ENCODE data around the gene MAP3K12. TPM values are rescaled to one million over a fixed set of nuclear protein-coding genes. Genes with fewer than 3 reads are reported as not detected.
A peak's percentile ranks its signal among the peaks of the same experiment; 100 is the strongest.

The MAP3K12 gene
- total RNA-seq, 2 donors from 2014 or later = 27.9 to 36.8 TPM

GRCh38 chr12:53495903-53496751 lies 3.1 kb downstream of the MAP3K12 start:
- no peaks in the 10 kb centered on the region for H3K9me3 ChIP-seq
- no peak for TF ChIP-seq CTCF (IDR thresholded peaks at IDR 0.05)
- no peak for ATAC-seq (ENCODE audit: insufficient number of reproducible peaks, low FRiP score, low read depth)
- H3K4me1 ChIP-seq (ENCODE audit: control insufficient read depth in 1 of 2, low read depth in 2 of 2) = peaks cover 13 to 37% of the 10 kb centered on the region in 2 donors
- no peak overlapping the region for H3K4me3 ChIP-seq
- H3K27ac ChIP-seq = no peak overlapping the region
- H3K27me3 ChIP-seq (replicated peaks; ENCODE audit: insufficient read depth) = no peaks in the 10 kb centered on the region
- no peak for DNase-seq (ENCODE audit: low spot score)
- H3K36me3 ChIP-seq = no peaks in the 10 kb centered on the region

- Histone ChIP-seq H3K36me3 (no peaks in the 10 kb centered on the region), H3K9me3 (no peaks in the 10 kb centered on the region), H3K27ac (peak overlapping the region; percentile 83 to 90), H3K27me3 (replicated peaks; ENCODE audit: insufficient read depth) (no peaks in the 10 kb centered on the region), H3K4me1 (ENCODE audit: control insufficient read depth in 1 of 2, low read depth in 2 of 2) (peaks cover 13 to 34% of the 10 kb centered on the region in 2 donors), H3K4me3 (peak overlapping the region; percentile 83)
- ATAC-seq (ENCODE audit: insufficient number of reproducible peaks, low FRiP score, low read depth) (no peak), DNase-seq (ENCODE audit: low spot score) (no peak)
- TF ChIP-seq CTCF (IDR thresholded peaks at IDR 0.05) = no peak
These were observed 5.5 kb downstream of the MAP3K12 start for GRCh38 chr12:53493610-53494391.

GRCh38 chr12:53492830-53493609 lies 6.2 kb downstream of the MAP3K12 start:
- Histone ChIP-seq H3K36me3 (no peaks in the 10 kb centered on the region), H3K9me3 (no peaks in the 10 kb centered on the region), H3K27ac (peak overlapping the region; percentile 83 to 90), H3K4me1 (ENCODE audit: control insufficient read depth in 1 of 2, low read depth in 2 of 2) (peaks cover 10 to 26% of the 10 kb centered on the region in 2 donors), H3K4me3 (peak overlapping the region; percentile 83), H3K27me3 (replicated peaks; ENCODE audit: insufficient read depth) (no peaks in the 10 kb centered on the region)
- DNase-seq (ENCODE audit: low spot score) (peak; percentile 78), ATAC-seq (ENCODE audit: insufficient number of reproducible peaks, low FRiP score, low read depth) (peak; percentile 92)
- TF ChIP-seq CTCF (IDR thresholded peaks at IDR 0.05) = no peak

GRCh38 chr12:53492188-53492587 lies 7.1 kb downstream of the MAP3K12 start:
- peak overlapping the region; percentile 83 for H3K4me3 ChIP-seq
- no peaks in the 10 kb centered on the region for H3K27me3 ChIP-seq (replicated peaks; ENCODE audit: insufficient read depth)
- no peak for ATAC-seq (ENCODE audit: insufficient number of reproducible peaks, low FRiP score, low read depth)
- no peak for TF ChIP-seq CTCF (IDR thresholded peaks at IDR 0.05)
- H3K4me1 ChIP-seq (ENCODE audit: control insufficient read depth in 1 of 2, low read depth in 2 of 2) = peaks cover 10 to 25% of the 10 kb centered on the region in 2 donors
- no peak for DNase-seq (ENCODE audit: low spot score)
- H3K9me3 ChIP-seq = no peaks in the 10 kb centered on the region
- peak overlapping the region; percentile 83 to 90 for H3K27ac ChIP-seq
- H3K36me3 ChIP-seq = no peaks in the 10 kb centered on the region

Measured in thoracic aorta (tissue), 2 donors.